Uterus (tissue), 2 donors: Measurements from ENCODE around the gene TLE1.

Source experiments
- CTCF ChIP-seq, 4 experiments: fragments of 200-600 bp in 2 of 4; fragments of 450-650 bp in 2 of 4; sonication (generic) in 2 of 4; IDR thresholded peaks; one replicate each; pipeline ENCODE4 v1.5.1; 2016 to 2019; ENCODE audit warnings: antibody characterized with exemption in 4 of 4, mild to moderate bottlenecking in 2 of 4, moderate library complexity in 1 of 4
- POLR2A ChIP-seq, 2 donors: fragments of 450-650 bp; IDR thresholded peaks; one replicate each; pipeline ENCODE4 v1.6.1; 2016; ENCODE audit warnings: antibody characterized with exemption in 2 of 2, mild to moderate bottlenecking in 1 of 2, moderate library complexity in 1 of 2

- TF ChIP-seq CTCF (IDR thresholded peaks at IDR 0.05) (no peak), POLR2A (IDR thresholded peaks at IDR 0.05) (no peak)
Observed at GRCh38 chr9:81535542-81536241, 153.7 kb downstream of the TLE1 start.
